Neural progenitor cell (in vitro differentiated cells): ENCODE results near the gene CHD6. TPM values are rescaled to one million over a fixed set of nuclear protein-coding genes. Genes with fewer than 3 reads are reported as not detected.
A peak's percentile ranks its signal among the peaks of the same experiment; 100 is the strongest.

ENCODE experiments used
- DNase-seq: peaks from one replicate; pipeline ENCODE4 v3.0.0-alpha.2; 2016; ENCODE audit warnings: low spot score
- H2AFZ ChIP-seq: fragments of 200-600 bp; sonication (generic); replicated peaks from 2 replicates; pipeline ENCODE4 v1.6.1; 2016; ENCODE audit warnings: antibody characterized with exemption
- H3F3A ChIP-seq: fragments of 200-600 bp; sonication (generic); 2 replicates; pipeline ENCODE4 v1.6.1; 2016; ENCODE audit warnings: antibody characterized with exemption, low read depth
- H3K27ac ChIP-seq: fragments of 200-600 bp; sonication (generic); 2 replicates; pipeline ENCODE4 v1.5.1; 2016; ENCODE audit warnings: mild to moderate bottlenecking
- H3K27me3 ChIP-seq: fragments of 200-600 bp; sonication (generic); 2 replicates; pipeline ENCODE4 v1.6.1; 2016; ENCODE audit warnings: mild to moderate bottlenecking, moderate library complexity
- H3K36me3 ChIP-seq: fragments of 200-600 bp; sonication (generic); 2 replicates; pipeline ENCODE4 v1.5.1; 2016
- H3K4me1 ChIP-seq: fragments of 200-600 bp; sonication (generic); 2 replicates; pipeline ENCODE4 v1.6.1; 2016; ENCODE audit warnings: mixed run types
- H3K4me2 ChIP-seq: fragments of 200-600 bp; sonication (generic); 2 replicates; pipeline ENCODE4 v1.6.1; 2016
- H3K4me3 ChIP-seq: fragments of 200-600 bp; sonication (generic); 2 replicates; pipeline ENCODE4 v1.5.1; 2016
- H3K79me2 ChIP-seq: fragments of 200-600 bp; sonication (generic); 2 replicates; pipeline ENCODE4 v1.6.1; 2016; ENCODE audit warnings: low read depth
- H3K9ac ChIP-seq: fragments of 200-600 bp; sonication (generic); 2 replicates; pipeline ENCODE4 v1.6.1; 2016
- H3K9me3 ChIP-seq: fragments of 200-600 bp; sonication (generic); 2 replicates; pipeline ENCODE4 v1.5.1; 2016; ENCODE audit warnings: low read depth
- H4K20me1 ChIP-seq: fragments of 200-600 bp; sonication (generic); 2 replicates; pipeline ENCODE4 v1.6.1; 2016; ENCODE audit warnings: low read depth
- H3K27ac Mint-ChIP-seq: 3 replicates; pipeline ENCODE4 v1.8.0; 2021; ENCODE audit warnings: mixed read lengths
- H3K27me3 Mint-ChIP-seq: 2 replicates; pipeline ENCODE4 v1.8.0; 2022; ENCODE audit warnings: low read depth, mild to moderate bottlenecking, inconsistent platforms, moderate library complexity, mixed read lengths; ENCODE audit not compliant: insufficient read depth
- H3K36me3 Mint-ChIP-seq: 3 replicates; pipeline ENCODE4 v1.8.0; 2021; ENCODE audit warnings: mixed read lengths
- H3K4me1 Mint-ChIP-seq: 3 replicates; pipeline ENCODE4 v1.8.0; 2021; ENCODE audit warnings: mixed read lengths
- H3K4me3 Mint-ChIP-seq: 3 replicates; pipeline ENCODE4 v1.8.0; 2021; ENCODE audit warnings: mild to moderate bottlenecking, moderate library complexity, mixed read lengths
- H3K9me3 Mint-ChIP-seq: 3 replicates; pipeline ENCODE4 v1.8.0; 2020; ENCODE audit warnings: mixed read lengths
- CTCF ChIP-seq: fragments of 200-600 bp; sonication (generic); IDR thresholded peaks from 2 replicates; pipeline ENCODE4 v1.5.1; 2017; ENCODE audit warnings: antibody characterized with exemption, mild to moderate bottlenecking
- EZH2 ChIP-seq: fragments of 200-600 bp; sonication (generic); IDR thresholded peaks from 2 replicates; pipeline ENCODE4 v1.6.1; 2017; ENCODE audit warnings: antibody characterized with exemption, mild to moderate bottlenecking, moderate library complexity
- EZH2phosphoT487 ChIP-seq: fragments of 200-600 bp; sonication (generic); IDR thresholded peaks from 2 replicates; pipeline ENCODE4 v1.6.1; 2017; ENCODE audit warnings: antibody characterized with exemption
- total RNA-seq: library from RNA; depleted of rRNA; stranded (reverse); fragments of >200 nt; gene quantifications from 2 replicates; pipeline ENCODE4 v1.2.3, GENCODE V29; 2015; ENCODE audit warnings: low replicate concordance

The CHD6 gene
- total RNA-seq, 1 donor from 2014 or later = 76.1 TPM

DNA sequence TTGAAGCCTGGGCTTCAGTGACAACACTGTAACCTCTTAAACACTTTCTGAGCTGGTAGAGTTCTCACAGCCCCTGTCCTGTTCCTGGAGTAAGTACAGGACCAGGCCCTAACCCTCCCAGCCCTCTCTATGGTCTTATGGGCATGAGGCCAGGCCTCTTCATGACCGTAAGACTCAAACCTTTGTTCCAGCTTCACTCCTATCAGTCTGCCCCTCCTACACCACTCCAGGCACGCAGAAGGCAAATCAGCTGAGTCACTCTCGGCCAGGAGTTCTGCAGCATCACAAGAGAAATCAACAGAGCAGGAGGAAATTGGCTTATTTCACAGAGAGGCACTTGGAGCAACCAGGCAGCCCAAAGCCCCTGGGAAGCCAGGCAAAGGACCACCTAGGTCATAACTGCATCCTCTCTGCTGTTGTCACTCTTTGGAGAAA, 25.3 kb upstream of the CHD6 start:
- no peaks in the 10 kb centered on the region for H3K79me2 ChIP-seq
- no peak overlapping the region for H3K4me3 Mint-ChIP-seq
- TF ChIP-seq EZH2phosphoT487 (no peak), EZH2 (no peak), CTCF (no peak)
- peaks cover 18% of the 10 kb centered on the region for H3K4me1 ChIP-seq
- no peak overlapping the region for H3K4me3 ChIP-seq
- no peaks in the 10 kb centered on the region for H3K9me3 ChIP-seq
- H3K27ac ChIP-seq = no peak overlapping the region
- H4K20me1 ChIP-seq = no peaks in the 10 kb centered on the region
- peak; percentile 41 for DNase-seq
- H3F3A ChIP-seq = no peaks in the 10 kb centered on the region
- no peaks in the 10 kb centered on the region for H3K9me3 Mint-ChIP-seq
- no peaks in the 10 kb centered on the region for H3K27me3 Mint-ChIP-seq
- H3K36me3 ChIP-seq = no peaks in the 10 kb centered on the region
- H3K4me2 ChIP-seq = no peak overlapping the region
- H3K4me1 Mint-ChIP-seq = peaks cover 19% of the 10 kb centered on the region
- H3K27me3 ChIP-seq = no peaks in the 10 kb centered on the region
- no peaks in the 10 kb centered on the region for H3K36me3 Mint-ChIP-seq
- H3K27ac Mint-ChIP-seq = peak overlapping the region; percentile 21
- H3K9ac ChIP-seq = no peak overlapping the region
- peak overlapping the region; percentile 72 for H2AFZ ChIP-seq

DNA sequence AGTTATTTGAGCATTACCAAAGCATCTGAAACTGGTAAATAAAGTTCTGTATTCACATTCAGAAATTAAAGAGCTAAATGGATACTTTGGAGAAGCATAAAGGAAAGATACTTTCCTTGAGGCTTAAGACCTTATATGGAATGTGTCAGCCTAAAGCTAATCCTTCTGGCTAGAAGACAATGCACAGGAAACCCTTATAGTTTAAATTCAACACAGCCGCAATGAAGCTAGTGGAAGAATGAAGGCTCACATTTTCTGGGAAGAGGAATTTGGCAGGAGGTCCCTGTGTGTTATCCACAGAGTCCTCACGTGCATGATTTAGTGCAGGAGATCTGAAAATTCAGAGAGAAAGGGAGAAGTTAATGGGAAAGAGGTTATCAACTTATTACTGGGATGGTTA, 21.5 kb upstream of the CHD6 start:
- DNase-seq = peak; percentile 55
- H3K27ac ChIP-seq = no peak overlapping the region
- no peak overlapping the region for H3K9ac ChIP-seq
- no peak for TF ChIP-seq CTCF
- TF ChIP-seq EZH2phosphoT487 = no peak
- no peak for TF ChIP-seq EZH2
- no peak overlapping the region for H3K4me3 Mint-ChIP-seq
- peaks cover 18% of the 10 kb centered on the region for H3K4me1 ChIP-seq
- H3K36me3 ChIP-seq = no peaks in the 10 kb centered on the region
- H3K4me3 ChIP-seq = no peak overlapping the region
- H3K27ac Mint-ChIP-seq = peak overlapping the region; percentile 76
- H3K9me3 Mint-ChIP-seq = no peaks in the 10 kb centered on the region
- H3K27me3 ChIP-seq = no peaks in the 10 kb centered on the region
- peak overlapping the region; percentile 33 for H3K4me2 ChIP-seq
- no peaks in the 10 kb centered on the region for H3K36me3 Mint-ChIP-seq
- H3F3A ChIP-seq = no peaks in the 10 kb centered on the region
- H3K4me1 Mint-ChIP-seq = peaks cover 19% of the 10 kb centered on the region
- H3K27me3 Mint-ChIP-seq = no peaks in the 10 kb centered on the region
- no peaks in the 10 kb centered on the region for H3K9me3 ChIP-seq
- no peaks in the 10 kb centered on the region for H3K79me2 ChIP-seq
- no peaks in the 10 kb centered on the region for H4K20me1 ChIP-seq
- no peak overlapping the region for H2AFZ ChIP-seq

DNA sequence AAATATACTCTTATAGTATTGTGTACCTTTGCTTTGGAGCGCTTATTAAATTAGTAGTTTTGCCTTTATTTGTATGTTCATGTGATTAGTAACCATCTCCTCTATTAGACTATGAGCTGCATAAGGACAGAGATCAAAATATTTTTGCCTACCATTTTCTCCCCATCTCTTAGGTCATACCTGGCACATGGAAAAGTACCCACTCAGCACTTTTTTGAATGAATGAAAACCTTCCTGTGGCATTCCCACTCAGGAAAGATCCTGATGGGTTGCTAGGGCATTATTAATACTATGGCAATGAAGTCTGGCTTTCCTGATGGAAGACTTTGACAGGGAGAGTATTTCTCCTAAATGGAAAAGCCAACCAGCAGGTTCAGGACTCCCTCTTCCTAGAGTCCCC, 20.3 kb upstream of the CHD6 start:
- H3K27me3 Mint-ChIP-seq = no peaks in the 10 kb centered on the region
- no peak overlapping the region for H3K4me2 ChIP-seq
- no peak overlapping the region for H3K4me3 Mint-ChIP-seq
- H3K4me1 Mint-ChIP-seq = peaks cover 12% of the 10 kb centered on the region
- H3K36me3 ChIP-seq = no peaks in the 10 kb centered on the region
- no peak for DNase-seq
- no peak overlapping the region for H2AFZ ChIP-seq
- no peaks in the 10 kb centered on the region for H3K36me3 Mint-ChIP-seq
- H3K9ac ChIP-seq = no peak overlapping the region
- no peak overlapping the region for H3K27ac Mint-ChIP-seq
- no peaks in the 10 kb centered on the region for H3K79me2 ChIP-seq
- H3K9me3 Mint-ChIP-seq = no peaks in the 10 kb centered on the region
- H3K27ac ChIP-seq = no peak overlapping the region
- no peaks in the 10 kb centered on the region for H3F3A ChIP-seq
- no peaks in the 10 kb centered on the region for H4K20me1 ChIP-seq
- TF ChIP-seq EZH2phosphoT487 = no peak
- no peak for TF ChIP-seq CTCF
- no peak for TF ChIP-seq EZH2
- H3K27me3 ChIP-seq = no peaks in the 10 kb centered on the region
- H3K9me3 ChIP-seq = no peaks in the 10 kb centered on the region
- peaks cover 14% of the 10 kb centered on the region for H3K4me1 ChIP-seq
- H3K4me3 ChIP-seq = no peak overlapping the region
